ENCODE results near the gene ADCY5. TPM values are rescaled to one million over a fixed set of nuclear protein-coding genes. Genes with fewer than 3 reads are reported as not detected.

Gene ADCY5
- total and polyA plus RNA-seq, 4 donors = 0.74 to 6.6 (median 2.9) TPM

DNA sequence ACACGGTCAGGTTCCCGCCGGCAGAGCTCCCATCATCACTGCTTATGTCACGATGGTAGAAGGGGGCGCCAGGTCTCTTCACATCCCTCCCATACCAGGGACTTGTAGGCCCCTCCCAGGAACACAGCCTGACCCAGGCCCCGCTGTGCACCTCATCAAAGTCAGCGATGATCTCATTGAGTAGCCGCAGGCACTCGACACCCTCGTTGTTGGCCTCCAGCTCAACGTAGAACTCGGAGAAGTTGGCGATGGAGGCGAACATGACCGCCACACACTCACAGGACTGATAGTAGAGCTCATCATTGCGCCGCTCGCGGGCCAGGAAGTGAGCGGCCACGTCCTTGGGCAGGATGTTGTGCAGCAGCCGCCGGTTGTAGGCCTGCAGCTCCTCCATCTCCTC is 157.9 kb downstream of the ADCY5 start:
- WGBS = 90% methylated on average over 23 of the region's 23 CpGs
- no peaks in the 10 kb centered on the region for H3K27me3 ChIP-seq (ENCODE audit: control insufficient read depth in 4 of 4, insufficient read depth in 4 of 4, low read length in 3 of 4)
- DNase-seq (ENCODE audit: low spot score) = no peak
- H3K9ac ChIP-seq (ENCODE audit: low read depth in 1 of 2, low read length in 2 of 2) = no peak overlapping the region
- no peak overlapping the region for H3K27ac ChIP-seq (ENCODE audit: low read depth in 1 of 2, low read length in 2 of 2)
- no peaks in the 10 kb centered on the region for H3K4me1 ChIP-seq (ENCODE audit: control insufficient read depth in 4 of 4, insufficient read depth in 4 of 4, low read length in 3 of 4)
- TF ChIP-seq GABPA (IDR thresholded peaks at IDR 0.05 in 1 of 2, conservative IDR thresholded peaks at IDR 0.05 in 1 of 2) (no peak), YY1 (IDR thresholded peaks at IDR 0.05) (no peak), FOXA2 (IDR thresholded peaks at IDR 0.05) (no peak), EGR1 (IDR thresholded peaks at IDR 0.05; ENCODE audit: low read depth in 2 of 2) (no peak), TAF1 (conservative IDR thresholded peaks at IDR 0.05) (no peak), NR2F2 (IDR thresholded peaks at IDR 0.05) (no peak), HNF4A (conservative IDR thresholded peaks at IDR 0.05) (no peak), HNF4G (IDR thresholded peaks at IDR 0.05) (no peak), RXRA (IDR thresholded peaks at IDR 0.05) (no peak), RAD21 (IDR thresholded peaks at IDR 0.05) (no peak), FOXA1 (IDR thresholded peaks at IDR 0.05) (no peak), JUND (IDR thresholded peaks at IDR 0.05) (no peak)
- TF ChIP-seq, protein P1, sequence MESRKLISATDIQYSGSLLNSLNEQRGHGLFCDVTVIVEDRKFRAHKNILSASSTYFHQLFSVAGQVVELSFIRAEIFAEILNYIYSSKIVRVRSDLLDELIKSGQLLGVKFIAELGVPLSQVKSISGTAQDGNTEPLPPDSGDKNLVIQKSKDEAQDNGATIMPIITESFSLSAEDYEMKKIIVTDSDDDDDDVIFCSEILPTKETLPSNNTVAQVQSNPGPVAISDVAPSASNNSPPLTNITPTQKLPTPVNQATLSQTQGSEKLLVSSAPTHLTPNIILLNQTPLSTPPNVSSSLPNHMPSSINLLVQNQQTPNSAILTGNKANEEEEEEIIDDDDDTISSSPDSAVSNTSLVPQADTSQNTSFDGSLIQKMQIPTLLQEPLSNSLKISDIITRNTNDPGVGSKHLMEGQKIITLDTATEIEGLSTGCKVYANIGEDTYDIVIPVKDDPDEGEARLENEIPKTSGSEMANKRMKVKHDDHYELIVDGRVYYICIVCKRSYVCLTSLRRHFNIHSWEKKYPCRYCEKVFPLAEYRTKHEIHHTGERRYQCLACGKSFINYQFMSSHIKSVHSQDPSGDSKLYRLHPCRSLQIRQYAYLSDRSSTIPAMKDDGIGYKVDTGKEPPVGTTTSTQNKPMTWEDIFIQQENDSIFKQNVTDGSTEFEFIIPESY (IDR thresholded peaks at IDR 0.05) = no peak
- TF ChIP-seq, protein P2, sequence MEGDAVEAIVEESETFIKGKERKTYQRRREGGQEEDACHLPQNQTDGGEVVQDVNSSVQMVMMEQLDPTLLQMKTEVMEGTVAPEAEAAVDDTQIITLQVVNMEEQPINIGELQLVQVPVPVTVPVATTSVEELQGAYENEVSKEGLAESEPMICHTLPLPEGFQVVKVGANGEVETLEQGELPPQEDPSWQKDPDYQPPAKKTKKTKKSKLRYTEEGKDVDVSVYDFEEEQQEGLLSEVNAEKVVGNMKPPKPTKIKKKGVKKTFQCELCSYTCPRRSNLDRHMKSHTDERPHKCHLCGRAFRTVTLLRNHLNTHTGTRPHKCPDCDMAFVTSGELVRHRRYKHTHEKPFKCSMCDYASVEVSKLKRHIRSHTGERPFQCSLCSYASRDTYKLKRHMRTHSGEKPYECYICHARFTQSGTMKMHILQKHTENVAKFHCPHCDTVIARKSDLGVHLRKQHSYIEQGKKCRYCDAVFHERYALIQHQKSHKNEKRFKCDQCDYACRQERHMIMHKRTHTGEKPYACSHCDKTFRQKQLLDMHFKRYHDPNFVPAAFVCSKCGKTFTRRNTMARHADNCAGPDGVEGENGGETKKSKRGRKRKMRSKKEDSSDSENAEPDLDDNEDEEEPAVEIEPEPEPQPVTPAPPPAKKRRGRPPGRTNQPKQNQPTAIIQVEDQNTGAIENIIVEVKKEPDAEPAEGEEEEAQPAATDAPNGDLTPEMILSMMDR (IDR thresholded peaks at IDR 0.05; ENCODE audit: low read depth, low read length, missing input control) = no peak
- no peaks in the 10 kb centered on the region for H3K36me3 ChIP-seq (ENCODE audit: control insufficient read depth in 4 of 4, insufficient read depth in 3 of 4, low read depth in 1 of 4, low read length in 3 of 4)
- no peak overlapping the region for H3K4me3 ChIP-seq (ENCODE audit: low read depth in 1 of 3, low read length in 3 of 3)
- no peaks in the 10 kb centered on the region for H3K9me3 ChIP-seq (ENCODE audit: control insufficient read depth in 4 of 4, low read length in 3 of 4)

DNA sequence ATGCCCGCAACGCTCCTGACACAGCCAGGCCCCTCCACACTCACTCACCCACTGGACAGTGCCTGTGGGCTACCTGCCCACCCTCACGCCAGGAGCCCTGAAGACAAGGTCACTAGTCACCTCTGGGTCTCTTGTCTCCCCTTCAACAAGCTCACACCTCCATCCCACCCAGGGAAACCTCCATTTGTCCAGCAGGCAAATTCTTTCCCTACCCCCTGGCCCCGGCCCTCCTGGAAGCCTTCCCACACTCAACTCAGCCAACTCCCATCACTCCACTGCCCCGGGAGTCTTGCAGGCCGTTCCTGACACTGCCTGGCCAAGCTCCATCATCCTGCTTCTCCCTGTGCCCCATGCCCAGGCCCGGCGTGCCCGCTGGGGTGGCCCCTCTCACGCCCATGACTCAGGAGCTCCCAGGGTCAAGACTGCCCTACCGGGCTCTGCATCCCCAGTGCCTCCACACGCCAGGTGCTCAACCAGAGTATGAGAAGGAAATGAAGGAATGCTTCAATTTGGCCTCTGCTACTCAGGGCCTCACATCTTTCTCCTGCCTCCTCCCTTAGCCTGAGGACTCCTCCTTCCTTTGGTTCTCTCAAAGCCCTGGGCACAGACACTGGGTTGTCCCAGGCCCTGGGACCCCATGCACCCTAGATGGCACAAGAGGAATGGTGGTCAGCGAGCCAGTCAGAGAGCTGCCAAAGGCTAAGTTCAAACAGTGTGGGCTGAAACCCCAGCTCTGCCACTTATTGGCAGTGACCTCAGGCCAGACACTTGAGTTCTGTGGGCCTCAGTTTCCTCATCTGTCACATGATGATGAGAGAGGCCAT is 158.6 kb downstream of the ADCY5 start:
- no peaks in the 10 kb centered on the region for H3K36me3 ChIP-seq (ENCODE audit: control insufficient read depth in 4 of 4, insufficient read depth in 3 of 4, low read depth in 1 of 4, low read length in 3 of 4)
- WGBS = 94% methylated on average over 13 of the region's 13 CpGs
- H3K27ac ChIP-seq (ENCODE audit: low read depth in 1 of 2, low read length in 2 of 2) = no peak overlapping the region
- no peaks in the 10 kb centered on the region for H3K27me3 ChIP-seq (ENCODE audit: control insufficient read depth in 4 of 4, insufficient read depth in 4 of 4, low read length in 3 of 4)
- TF ChIP-seq HNF4A (conservative IDR thresholded peaks at IDR 0.05) (no peak), FOXA2 (IDR thresholded peaks at IDR 0.05) (no peak), RAD21 (IDR thresholded peaks at IDR 0.05) (no peak), FOXA1 (IDR thresholded peaks at IDR 0.05) (no peak), EGR1 (IDR thresholded peaks at IDR 0.05; ENCODE audit: low read depth in 2 of 2) (no peak)
- TF ChIP-seq, protein P3, sequence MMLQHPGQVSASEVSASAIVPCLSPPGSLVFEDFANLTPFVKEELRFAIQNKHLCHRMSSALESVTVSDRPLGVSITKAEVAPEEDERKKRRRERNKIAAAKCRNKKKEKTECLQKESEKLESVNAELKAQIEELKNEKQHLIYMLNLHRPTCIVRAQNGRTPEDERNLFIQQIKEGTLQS (IDR thresholded peaks at IDR 0.05) = no peak
- TF ChIP-seq, protein P4, sequence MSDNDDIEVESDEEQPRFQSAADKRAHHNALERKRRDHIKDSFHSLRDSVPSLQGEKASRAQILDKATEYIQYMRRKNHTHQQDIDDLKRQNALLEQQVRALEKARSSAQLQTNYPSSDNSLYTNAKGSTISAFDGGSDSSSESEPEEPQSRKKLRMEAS (IDR thresholded peaks at IDR 0.05) = no peak
- no peaks in the 10 kb centered on the region for H3K9me3 ChIP-seq (ENCODE audit: control insufficient read depth in 4 of 4, low read length in 3 of 4)
- no peak for DNase-seq (ENCODE audit: low spot score)
- no peak overlapping the region for H3K4me3 ChIP-seq (ENCODE audit: low read depth in 1 of 3, low read length in 3 of 3)
- no peaks in the 10 kb centered on the region for H3K4me1 ChIP-seq (ENCODE audit: control insufficient read depth in 4 of 4, insufficient read depth in 4 of 4, low read length in 3 of 4)
- no peak overlapping the region for H3K9ac ChIP-seq (ENCODE audit: low read depth in 1 of 2, low read length in 2 of 2)

All from liver (tissue), 9 donors.